T-helper 1 cell treated with Interleukin-12 subunit alpha and Interleukin-12 subunit beta and Interleukin-4 antibody, amounts not matched to agents 30 μg/mL and 1 μg/mL, for 36 hours (primary cell): ENCODE results near the gene ZNF558.

ENCODE experiments used
- H3K27ac Mint-ChIP-seq: one replicate; pipeline ENCODE4 v1.8.0; 2021; ENCODE audit warnings: mild to moderate bottlenecking, mixed read lengths
- H3K27me3 Mint-ChIP-seq: one replicate; pipeline ENCODE4 v1.8.0; 2021; ENCODE audit warnings: low read depth, mixed read lengths
- H3K36me3 Mint-ChIP-seq: one replicate; pipeline ENCODE4 v1.8.0; 2021; ENCODE audit warnings: low read depth, mixed read lengths
- H3K4me1 Mint-ChIP-seq: one replicate; pipeline ENCODE4 v1.8.0; 2021; ENCODE audit warnings: low read depth, mixed read lengths
- H3K4me3 Mint-ChIP-seq: one replicate; pipeline ENCODE4 v1.8.0; 2021; ENCODE audit warnings: mild to moderate bottlenecking, moderate library complexity, mixed read lengths
- H3K9me3 Mint-ChIP-seq: one replicate; pipeline ENCODE4 v1.8.0; 2021; ENCODE audit warnings: mixed read lengths

ZNF558 gene

GRCh38 chr19:8832132-8833021, at the start of gene ZNF558, which contains the start of gene MBD3L1:
TSS of gene ZNF558 (minus strand) at chr19:8832304. CDS start at chr19:8822659, 9,645 bp downstream.
TSS of gene MBD3L1 (plus strand) at chr19:8832377. CDS start at chr19:8842679, 10,302 bp downstream.
- Mint-ChIP-seq H3K27me3 (no peaks in the 10 kb centered on the region), H3K9me3 (no peaks in the 10 kb centered on the region), H3K27ac (peak within 1 kb of the TSS; percentile 96), H3K4me1 (peaks cover 16% of the 10 kb centered on the region), H3K36me3 (peaks cover 15% of the 10 kb centered on the region), H3K4me3 (peak within 1 kb of the TSS; percentile 84)

GRCh38 chr19:8881512-8881911, 49.4 kb upstream of the ZNF558 start:
- Mint-ChIP-seq H3K4me3 (no peak overlapping the region), H3K27me3 (no peaks in the 10 kb centered on the region), H3K4me1 (no peaks in the 10 kb centered on the region), H3K36me3 (no peaks in the 10 kb centered on the region), H3K27ac (no peak overlapping the region), H3K9me3 (peaks cover 37% of the 10 kb centered on the region)

GRCh38 chr19:8880868-8881488, 48.9 kb upstream of the ZNF558 start:
- Mint-ChIP-seq H3K4me1 (no peaks in the 10 kb centered on the region), H3K27me3 (no peaks in the 10 kb centered on the region), H3K36me3 (no peaks in the 10 kb centered on the region), H3K4me3 (no peak overlapping the region), H3K27ac (no peak overlapping the region), H3K9me3 (peaks cover 37% of the 10 kb centered on the region)

GRCh38 chr19:8877854-8878705, 46.0 kb upstream of the ZNF558 start:
- H3K36me3 Mint-ChIP-seq, result no peaks in the 10 kb centered on the region
- H3K4me3 Mint-ChIP-seq, result no peak overlapping the region
- H3K27me3 Mint-ChIP-seq, result no peaks in the 10 kb centered on the region
- H3K27ac Mint-ChIP-seq, result no peak overlapping the region
- H3K4me1 Mint-ChIP-seq, result no peaks in the 10 kb centered on the region
- H3K9me3 Mint-ChIP-seq, result peaks cover 34% of the 10 kb centered on the region

- Mint-ChIP-seq H3K4me1 (no peaks in the 10 kb centered on the region), H3K36me3 (no peaks in the 10 kb centered on the region), H3K27me3 (no peaks in the 10 kb centered on the region), H3K4me3 (no peak overlapping the region), H3K27ac (no peak overlapping the region), H3K9me3 (no peaks in the 10 kb centered on the region)
These were observed 34.2 kb upstream of the ZNF558 start for GRCh38 chr19:8866344-8866743.

GRCh38 chr19:8858260-8858659, 26.2 kb upstream of the ZNF558 start:
- Mint-ChIP-seq H3K9me3 (no peaks in the 10 kb centered on the region), H3K4me3 (no peak overlapping the region), H3K4me1 (no peaks in the 10 kb centered on the region), H3K36me3 (no peaks in the 10 kb centered on the region), H3K27ac (no peak overlapping the region), H3K27me3 (no peaks in the 10 kb centered on the region)

GRCh38 chr19:8850488-8850887, 18.4 kb upstream of the ZNF558 start:
- Mint-ChIP-seq H3K36me3 (no peaks in the 10 kb centered on the region), H3K9me3 (peaks cover 31% of the 10 kb centered on the region), H3K4me3 (no peak overlapping the region), H3K27ac (no peak overlapping the region), H3K4me1 (no peaks in the 10 kb centered on the region), H3K27me3 (no peaks in the 10 kb centered on the region)

- no peak overlapping the region for H3K27ac Mint-ChIP-seq
- H3K9me3 Mint-ChIP-seq, result peaks cover 31% of the 10 kb centered on the region
- no peak overlapping the region for H3K4me3 Mint-ChIP-seq
- H3K36me3 Mint-ChIP-seq, result no peaks in the 10 kb centered on the region
- no peaks in the 10 kb centered on the region for H3K27me3 Mint-ChIP-seq
- no peaks in the 10 kb centered on the region for H3K4me1 Mint-ChIP-seq
These were observed 17.1 kb upstream of the ZNF558 start for GRCh38 chr19:8849232-8849631.

GRCh38 chr19:8846819-8847218, 14.7 kb upstream of the ZNF558 start:
- H3K27ac Mint-ChIP-seq, result no peak overlapping the region
- no peaks in the 10 kb centered on the region for H3K4me1 Mint-ChIP-seq
- H3K36me3 Mint-ChIP-seq, result no peaks in the 10 kb centered on the region
- no peaks in the 10 kb centered on the region for H3K27me3 Mint-ChIP-seq
- no peak overlapping the region for H3K4me3 Mint-ChIP-seq
- peaks cover 27% of the 10 kb centered on the region for H3K9me3 Mint-ChIP-seq

GRCh38 chr19:8840708-8841107, 8.6 kb upstream of the ZNF558 start:
- Mint-ChIP-seq H3K4me1 (no peaks in the 10 kb centered on the region), H3K27ac (no peak overlapping the region), H3K36me3 (no peaks in the 10 kb centered on the region), H3K9me3 (peaks cover 4% of the 10 kb centered on the region), H3K4me3 (no peak overlapping the region), H3K27me3 (no peaks in the 10 kb centered on the region)

- Mint-ChIP-seq H3K4me1 (peaks cover 14% of the 10 kb centered on the region), H3K9me3 (peaks cover 4% of the 10 kb centered on the region), H3K36me3 (peaks cover 3% of the 10 kb centered on the region), H3K4me3 (no peak overlapping the region), H3K27ac (no peak overlapping the region), H3K27me3 (no peaks in the 10 kb centered on the region)
These were observed 3.8 kb upstream of the ZNF558 start for GRCh38 chr19:8835877-8836276.

- Mint-ChIP-seq H3K27me3 (no peaks in the 10 kb centered on the region), H3K27ac (no peak overlapping the region), H3K4me3 (no peak overlapping the region), H3K4me1 (peaks cover 14% of the 10 kb centered on the region), H3K36me3 (peaks cover 3% of the 10 kb centered on the region), H3K9me3 (peaks cover 4% of the 10 kb centered on the region)
These were observed 3.3 kb upstream of the ZNF558 start for GRCh38 chr19:8835446-8835845.

- Mint-ChIP-seq H3K27me3 (no peaks in the 10 kb centered on the region), H3K4me3 (peak overlapping the region; percentile 84), H3K27ac (peak overlapping the region; percentile 90), H3K36me3 (peaks cover 16% of the 10 kb centered on the region), H3K4me1 (peaks cover 16% of the 10 kb centered on the region), H3K9me3 (no peaks in the 10 kb centered on the region)
These were observed 322 bp downstream of the ZNF558 start for GRCh38 chr19:8831832-8832131.

GRCh38 chr19:8831373-8831772, 731 bp downstream of the ZNF558 start:
- peak overlapping the region; percentile 84 for H3K4me3 Mint-ChIP-seq
- H3K27me3 Mint-ChIP-seq, result no peaks in the 10 kb centered on the region
- peaks cover 16% of the 10 kb centered on the region for H3K36me3 Mint-ChIP-seq
- H3K27ac Mint-ChIP-seq, result peak overlapping the region; percentile 90
- peaks cover 16% of the 10 kb centered on the region for H3K4me1 Mint-ChIP-seq
- no peaks in the 10 kb centered on the region for H3K9me3 Mint-ChIP-seq
